Stimulated activated CD8-positive, alpha-beta memory T cell treated with anti-CD3 and anti-CD28 coated beads, Interleukin-12 subunit alpha, Interleukin-12 subunit beta, amount 100 ng/mL, for 24 hours (primary cell): ENCODE measurements around the gene TTYH3.
"Not testable (repeated sequence)": the region's sequence is repeated elsewhere in the genome, so short reads cannot be mapped to it uniquely, and the experiment has no call there.

Experiments
- DNase-seq: peaks from one replicate; pipeline ENCODE4 v3.0.0-alpha.2; 2020; ENCODE audit errors: extremely low read depth

Gene TTYH3

DNA sequence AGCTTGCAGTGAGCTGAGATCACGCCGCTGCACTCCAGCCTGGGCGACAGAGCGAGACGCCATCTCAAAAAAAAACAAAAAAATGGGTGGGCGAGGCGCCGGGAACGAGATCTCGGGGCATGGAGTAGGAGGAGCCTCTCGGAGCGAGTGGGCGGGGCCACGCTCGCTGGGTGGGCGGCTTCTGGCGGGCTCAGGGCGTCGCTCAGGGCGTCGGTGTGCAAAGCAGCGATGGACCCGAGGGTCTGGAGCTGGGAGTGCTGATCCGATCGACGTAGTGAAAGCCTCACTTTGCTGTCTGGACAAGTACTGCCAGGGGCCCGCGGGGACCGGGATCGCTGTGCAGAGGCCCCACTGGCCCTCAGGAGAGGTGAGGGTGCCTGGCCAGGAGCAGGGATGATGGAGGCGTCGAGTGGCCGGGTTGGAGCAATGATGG, 33.6 kb downstream of the TTYH3 start:
- DNase-seq, result no peak

DNA sequence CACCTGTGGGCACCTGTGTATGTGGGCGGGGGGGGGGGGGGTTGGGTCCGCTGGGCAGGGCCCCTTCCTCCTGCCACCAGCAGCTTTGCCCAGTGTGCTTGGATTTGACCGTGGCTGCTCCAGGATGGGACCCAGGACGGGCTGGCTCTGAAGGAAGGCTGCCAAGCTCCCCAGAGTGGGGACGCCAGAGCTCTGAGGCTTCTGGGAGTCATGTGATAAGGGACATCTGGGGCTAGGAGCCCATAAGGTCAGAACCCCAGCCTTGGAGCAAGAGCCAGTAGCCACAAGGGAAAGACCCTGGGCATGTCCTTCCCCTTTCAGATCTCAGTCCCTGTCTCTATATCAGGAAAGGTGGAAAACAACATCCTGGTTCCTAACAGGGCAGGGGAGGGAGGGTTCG, 34.4 kb downstream of the TTYH3 start:
- DNase-seq, result no peak

DNA sequence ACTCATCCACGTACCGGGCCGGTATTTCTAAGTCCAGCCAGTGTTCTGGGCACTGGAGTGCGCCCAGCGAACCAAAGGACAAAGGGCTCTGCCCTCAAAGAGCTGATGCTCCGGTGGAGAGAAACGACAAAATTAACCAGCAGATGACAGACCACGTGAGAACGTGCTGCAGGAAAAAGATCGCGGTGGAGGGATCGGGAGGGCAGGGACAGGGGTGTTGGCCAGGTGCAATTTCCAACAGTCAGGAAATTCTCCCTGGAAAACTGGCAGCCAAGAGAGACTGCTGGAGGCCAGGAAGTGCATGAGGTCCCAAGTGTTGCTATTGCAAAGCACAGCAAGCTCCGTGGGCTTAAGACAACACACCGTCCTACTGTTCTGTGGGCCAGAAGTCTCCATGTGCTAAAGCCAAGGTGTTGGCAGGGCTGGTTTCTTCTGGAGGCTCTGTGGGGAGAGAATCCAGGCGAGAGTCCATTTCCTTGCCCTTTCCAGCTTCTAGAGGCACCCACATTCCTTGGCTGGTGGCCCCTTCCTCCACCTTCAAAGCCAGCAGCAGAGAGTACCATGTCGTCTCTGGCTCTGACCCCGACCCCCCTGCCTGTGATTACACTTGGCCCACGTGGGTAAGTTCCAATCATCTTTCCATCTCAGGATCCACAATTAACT, 34.9 kb downstream of the TTYH3 start:
- no peak for DNase-seq

DNA sequence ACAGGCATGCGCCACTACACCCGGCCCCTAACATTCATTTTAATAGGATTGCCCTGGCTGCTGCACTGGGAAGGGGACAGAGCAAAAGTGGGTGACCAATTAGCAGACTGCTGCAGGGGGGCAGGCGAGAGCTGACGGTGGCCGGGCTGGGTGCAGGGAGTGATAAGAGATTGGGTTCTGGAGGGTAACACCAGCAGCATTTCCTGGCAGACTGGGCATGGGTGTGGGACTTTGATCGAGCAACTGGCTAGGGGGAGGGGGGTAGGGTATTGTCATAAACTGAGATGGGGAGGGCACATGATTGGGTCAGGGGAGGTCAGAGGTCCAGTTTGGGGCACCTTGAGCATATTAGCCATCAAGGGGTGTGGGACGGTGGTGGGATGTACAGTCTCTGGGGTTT, 36.1 kb downstream of the TTYH3 start:
- no peak for DNase-seq

DNA sequence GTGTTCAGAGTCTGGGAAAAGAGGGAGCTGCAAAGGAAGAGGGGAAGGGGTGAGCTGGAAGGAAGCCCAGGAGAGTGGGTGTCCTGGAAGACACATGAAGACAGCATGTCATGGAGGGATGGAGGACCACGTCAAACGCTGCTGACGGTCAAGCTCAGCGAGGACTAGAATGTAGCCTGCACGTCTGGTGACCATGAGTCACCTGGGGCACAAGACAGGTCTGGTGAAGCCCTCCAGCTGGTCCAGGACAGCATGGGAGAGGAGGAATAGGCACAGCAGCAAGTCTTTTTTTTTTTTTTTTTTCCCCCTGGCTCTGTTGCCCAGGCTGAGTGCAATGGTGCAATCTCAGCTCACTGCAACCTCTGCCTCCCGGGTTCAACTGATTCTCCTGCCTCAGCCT, 36.6 kb downstream of the TTYH3 start:
- DNase-seq, result no peak

DNA sequence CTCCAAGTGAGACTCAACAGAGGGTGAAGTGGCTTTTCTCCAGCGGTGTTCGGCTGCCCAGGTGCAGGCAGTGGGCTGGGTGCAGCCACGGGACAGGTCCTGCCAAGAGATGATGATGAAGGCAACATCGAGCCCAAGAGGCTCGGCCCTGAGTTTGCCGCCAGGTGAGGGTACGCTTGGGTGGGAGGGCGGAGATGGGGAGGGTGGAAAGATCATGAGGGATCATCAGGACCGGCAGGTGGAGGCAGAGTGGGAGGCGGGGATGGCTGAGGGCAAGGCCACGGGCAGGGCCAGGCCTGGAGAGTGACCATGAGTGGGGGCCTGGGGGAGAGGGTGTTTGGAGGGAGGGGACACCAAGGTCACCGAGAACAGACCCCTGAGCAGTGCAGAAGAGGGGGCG, 38.4 kb downstream of the TTYH3 start:
- no peak for DNase-seq

DNA sequence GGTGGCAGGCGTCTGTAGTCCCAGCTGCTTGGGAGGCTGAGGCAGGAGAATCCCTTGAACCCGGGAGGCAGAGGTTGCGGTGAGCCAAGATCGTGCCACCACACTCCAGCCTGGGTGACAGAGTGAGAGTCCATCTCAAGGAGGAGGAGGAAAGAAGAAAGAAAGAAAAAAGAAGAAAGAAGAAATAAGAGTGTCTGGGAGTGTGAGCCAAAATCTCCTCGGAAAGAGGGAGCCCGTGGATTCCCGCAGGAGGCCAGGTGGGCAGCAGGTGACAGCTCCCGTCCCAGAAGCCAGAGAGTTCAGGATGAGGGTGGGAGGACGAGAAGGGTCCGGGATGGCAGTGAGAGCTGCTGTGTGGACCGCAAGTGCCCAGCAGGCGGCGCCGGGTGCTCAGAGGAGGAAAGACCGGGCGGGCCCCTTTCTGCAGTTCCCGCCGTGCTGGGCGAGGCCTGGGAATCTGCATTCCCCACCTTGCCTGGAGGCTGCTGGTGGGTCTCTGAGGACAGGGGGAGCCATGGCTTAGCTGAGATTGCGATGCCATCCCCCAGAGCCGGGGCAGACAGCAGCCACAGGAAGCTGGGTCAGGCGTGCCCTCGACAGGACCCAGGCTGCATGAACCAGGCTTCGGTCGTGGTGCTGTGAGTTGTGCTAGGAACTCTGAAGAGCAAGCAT, 39.1 kb downstream of the TTYH3 start:
- DNase-seq, result peak; percentile 20

DNA sequence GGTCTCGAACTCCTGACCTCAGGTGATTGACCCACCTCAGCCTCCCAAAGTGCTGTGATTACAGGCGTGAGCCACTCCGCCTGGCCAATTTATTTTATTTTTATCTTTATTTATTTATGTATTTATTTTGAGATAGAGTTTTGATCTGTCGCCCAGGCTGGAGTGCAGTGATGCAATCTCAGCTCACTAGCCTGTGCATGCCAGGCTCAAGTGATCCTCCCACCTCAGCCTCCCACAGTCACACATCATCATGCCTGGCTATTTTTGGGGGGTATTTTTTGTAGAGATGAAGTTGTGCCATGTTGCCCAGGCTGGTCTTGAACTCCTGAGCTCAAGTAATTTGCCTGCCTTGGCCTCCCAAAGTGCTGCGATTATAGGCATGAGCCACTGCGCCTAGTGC, 41.4 kb downstream of the TTYH3 start:
- not testable (repeated sequence) for DNase-seq

DNA sequence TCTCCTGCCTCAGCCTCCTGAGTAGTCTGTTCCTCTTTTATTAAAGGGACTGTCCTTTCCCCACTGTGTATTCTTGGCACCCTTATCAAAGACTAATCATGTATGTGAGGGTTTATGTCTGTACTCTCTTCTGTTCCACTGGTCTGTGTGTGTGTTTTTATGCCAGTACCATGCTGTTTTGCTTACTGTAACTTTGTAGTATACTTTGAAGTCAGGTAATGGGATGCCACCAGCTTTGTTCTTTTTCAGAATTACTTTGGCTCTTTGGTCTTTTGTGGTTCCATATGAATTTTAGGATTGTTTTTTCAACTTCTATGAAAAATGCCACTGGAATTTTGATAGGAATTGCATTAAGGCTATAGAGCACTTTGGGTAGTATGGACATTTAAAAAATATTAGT, 42.1 kb downstream of the TTYH3 start:
- DNase-seq, result no peak

DNA sequence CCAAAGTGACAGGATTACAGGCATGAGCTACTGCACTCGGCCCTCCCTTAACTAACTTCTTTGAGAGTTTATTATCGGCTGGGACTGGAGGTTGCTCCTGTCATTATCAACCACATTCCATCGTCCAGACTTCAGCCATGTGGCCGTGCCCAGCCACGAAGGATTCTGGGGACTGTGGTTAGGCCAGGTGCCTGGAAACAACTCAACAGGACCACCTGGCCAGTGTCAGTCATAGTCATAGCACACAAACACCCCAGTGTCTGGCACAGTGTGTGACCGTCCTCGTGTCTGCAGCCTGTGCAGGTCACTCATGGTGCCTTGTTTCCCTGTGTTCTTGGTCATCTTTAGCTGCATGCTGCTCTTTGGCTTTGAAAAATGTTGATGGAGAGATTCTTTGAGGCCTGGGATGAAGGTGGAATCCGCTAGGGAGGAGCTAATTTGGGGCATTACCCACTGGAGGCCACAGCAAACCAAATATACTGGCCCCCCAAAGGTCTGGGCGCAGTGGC, 43.5 kb downstream of the TTYH3 start:
- no peak for DNase-seq

DNA sequence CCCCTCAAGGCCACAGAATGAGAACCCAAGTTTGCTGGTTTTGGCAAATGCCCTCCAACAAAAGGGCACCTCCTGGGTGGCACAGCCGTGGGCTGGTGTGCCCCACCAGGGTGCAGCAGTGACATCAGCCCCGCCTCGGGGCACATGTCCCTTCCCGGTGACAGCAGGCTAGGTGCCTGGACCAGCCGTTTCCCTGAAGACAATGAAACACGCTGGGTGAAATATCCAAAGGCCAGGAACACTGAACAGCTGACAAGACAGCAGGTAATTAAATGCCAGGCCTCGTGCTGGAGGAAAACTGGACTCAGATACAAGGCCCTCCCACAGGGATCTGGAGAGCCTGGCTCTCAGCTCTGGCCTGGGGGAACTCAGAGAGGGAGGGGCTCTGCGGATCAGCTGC, 44.8 kb downstream of the TTYH3 start:
- not testable (repeated sequence) for DNase-seq

DNA sequence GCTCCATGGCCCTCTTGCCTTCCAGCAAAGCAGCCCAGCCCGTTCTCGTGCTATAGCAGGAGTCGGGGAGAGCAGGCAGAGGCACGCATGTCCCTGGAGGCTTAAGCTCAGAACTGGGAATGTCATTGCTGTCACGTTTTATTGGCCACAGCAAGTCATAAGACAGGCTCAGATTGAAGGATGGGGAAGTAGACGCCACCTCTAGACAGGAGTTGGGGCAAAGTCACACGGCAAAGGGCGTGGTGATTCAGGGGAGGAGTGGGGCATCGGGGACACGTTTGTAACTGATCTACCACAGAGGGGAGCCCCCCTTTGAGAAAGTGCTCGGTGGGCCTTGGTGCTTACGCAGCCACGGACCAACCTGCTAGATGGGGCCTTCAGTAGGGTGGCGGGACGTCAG, 46.7 kb downstream of the TTYH3 start:
- DNase-seq, result not testable (repeated sequence)

DNA sequence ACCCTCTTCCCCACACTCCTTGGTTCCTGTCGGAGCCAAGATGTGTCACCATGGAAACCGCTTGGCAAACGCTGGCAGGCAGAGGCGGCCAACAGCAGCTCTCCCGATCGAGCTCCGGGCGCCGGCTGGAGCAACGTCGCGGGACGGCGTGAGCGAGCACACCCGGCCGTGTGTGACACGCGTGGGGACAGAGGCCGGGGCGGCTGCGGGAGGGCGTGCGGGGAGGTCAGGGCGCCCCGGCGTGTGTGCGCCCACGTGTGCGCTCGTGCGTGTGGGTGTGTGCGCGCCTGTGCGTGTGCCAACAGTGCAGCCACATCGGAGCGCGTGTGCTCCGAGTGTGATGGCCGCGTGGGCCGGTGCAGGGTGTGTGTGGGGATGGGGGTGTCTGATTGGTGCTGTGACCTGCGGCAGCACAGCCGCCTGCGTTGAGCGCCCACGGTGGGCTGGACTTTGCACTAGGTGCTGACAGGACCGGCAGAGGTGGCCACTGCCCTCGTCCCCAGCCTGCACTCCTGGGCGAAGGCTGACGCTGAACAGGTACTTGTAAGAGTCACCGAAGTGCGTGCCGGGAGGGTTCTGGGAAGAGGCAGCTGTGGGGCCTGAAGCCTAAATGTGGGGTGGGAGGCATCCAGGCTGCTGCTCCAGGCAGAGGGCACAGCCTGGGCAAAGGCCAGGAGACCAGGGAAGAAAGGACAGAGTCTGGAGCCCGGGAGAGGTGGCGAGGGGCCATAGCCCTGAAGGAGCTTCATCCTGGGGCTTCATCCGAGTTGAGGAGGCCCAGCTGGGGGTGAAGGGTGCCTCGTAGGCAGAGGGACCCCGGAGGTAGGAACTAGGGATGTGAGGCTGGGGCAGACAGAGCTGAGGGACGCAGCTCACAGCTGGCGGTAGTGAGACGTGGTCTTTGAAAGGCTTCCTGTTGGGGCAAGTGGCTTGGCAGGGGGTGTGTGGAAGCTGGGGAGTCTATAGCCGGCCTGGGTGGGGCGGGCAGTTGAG, 47.6 kb downstream of the TTYH3 start:
- not testable (repeated sequence) for DNase-seq

DNA sequence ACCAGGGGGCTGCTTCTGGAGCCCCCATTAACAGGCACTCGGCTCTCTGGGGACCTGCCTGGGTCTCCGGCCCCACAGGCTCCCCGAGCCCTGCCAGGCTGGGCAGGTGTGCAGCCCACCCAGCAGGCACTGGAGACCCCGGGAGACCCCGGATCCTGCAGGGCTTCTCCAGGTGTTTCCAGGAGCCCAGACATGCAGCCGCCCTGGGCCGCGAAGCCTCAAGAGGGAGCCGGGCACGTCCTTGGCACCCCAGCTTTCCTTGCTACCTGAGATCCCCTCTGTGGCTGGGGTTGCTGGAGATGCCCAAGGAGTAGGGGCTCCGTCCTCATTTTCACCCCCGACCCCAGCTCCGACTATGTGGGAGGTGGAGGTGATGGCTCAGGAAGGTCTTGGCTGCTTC, 48.5 kb downstream of the TTYH3 start:
- no peak for DNase-seq

DNA sequence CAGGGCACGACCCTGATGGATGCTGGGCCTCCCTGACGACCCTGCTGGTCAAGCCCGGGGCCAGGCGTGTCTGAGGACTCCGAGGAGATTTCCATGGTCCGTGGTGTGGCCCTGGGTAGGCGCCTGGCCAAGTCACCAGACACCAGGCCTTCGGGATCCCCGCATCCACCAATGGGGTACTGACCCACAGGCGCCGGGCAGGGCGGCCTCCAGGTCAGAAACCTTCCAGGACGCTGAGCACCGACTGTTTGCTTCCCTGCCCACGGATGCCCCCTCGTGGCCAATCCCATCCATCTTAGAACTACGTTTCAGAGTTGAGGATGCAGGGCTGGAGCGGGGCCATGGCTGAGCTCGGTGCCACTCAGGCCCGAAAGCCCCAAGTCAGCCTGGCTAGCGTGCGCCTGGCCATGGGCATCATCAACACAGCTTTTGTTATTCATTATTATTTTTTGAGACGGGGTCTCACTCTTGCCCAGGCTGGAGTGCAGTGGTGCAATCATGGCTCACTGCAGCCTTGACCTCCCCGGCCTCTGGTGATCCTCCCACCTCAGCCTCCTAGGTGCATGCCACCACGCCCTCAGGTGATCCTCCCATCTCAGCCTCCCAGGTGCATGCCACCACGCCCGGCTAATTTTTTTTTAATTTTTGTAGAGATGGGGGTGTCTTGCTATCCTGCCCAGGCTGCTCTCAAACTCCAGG, 49.2 kb downstream of the TTYH3 start:
- DNase-seq, result no peak

DNA sequence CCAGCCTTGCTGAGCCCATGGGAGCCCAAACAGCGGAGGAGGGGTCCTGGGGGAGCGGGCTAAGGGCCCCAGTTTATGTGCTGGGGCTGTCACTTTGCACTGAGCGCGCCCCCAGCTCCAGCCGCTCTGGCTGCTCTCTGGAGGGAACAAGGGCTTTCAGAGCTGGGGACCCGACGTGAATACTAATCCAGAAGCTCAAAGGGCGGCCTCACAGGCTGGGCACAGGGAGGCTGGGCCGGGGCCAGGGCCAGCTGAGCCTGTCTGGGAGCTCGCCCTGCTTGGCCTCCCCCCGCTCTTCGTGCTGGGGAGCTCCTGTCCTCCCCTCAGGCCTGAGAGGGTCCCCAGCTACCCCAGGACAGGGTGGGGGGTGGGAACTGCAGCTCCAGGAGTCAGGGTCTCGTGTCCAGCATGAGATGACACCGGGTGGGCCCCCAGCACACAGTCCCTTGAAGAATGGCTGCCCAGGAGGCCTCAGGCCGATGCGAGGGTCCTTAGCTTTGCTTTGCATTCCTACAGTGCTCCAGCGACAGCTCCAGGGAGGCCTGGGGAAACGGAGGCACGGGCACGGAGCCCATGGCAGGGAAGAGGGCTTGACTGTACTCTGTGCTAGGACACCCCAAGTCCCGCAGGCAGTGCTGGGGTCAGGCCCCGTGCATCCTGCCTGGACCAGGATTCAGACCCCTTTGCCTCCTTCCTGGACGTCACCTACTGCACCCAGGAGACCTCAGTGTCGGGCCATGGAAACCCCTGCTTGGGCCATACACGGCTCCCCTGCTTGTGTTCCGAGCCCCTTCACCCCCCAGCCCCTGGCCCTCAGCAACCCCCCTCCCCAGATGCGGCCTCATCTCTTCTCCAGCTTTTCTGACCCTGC, 50.4 kb downstream of the TTYH3 start:
- no peak for DNase-seq

DNA sequence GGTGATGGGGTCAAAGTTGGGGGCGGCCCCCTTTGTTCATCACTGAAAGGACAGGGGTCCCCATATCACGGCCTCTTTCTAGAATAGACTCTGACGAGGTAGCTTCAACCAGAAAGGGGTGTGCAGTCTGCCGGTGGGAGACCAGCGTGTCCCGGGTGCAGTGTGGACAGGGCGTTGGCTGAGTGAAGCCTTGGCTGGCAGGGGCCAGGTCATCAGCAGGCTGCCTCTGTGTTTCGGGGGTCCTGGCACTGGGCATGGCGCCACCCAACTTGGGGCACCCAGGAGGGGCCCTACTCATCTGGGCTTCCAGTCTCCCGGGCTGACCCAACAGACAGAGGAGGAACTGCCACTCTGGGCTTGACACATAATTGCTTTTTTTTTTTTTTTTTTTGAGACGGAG, 52.7 kb downstream of the TTYH3 start:
- DNase-seq, result no peak

DNA sequence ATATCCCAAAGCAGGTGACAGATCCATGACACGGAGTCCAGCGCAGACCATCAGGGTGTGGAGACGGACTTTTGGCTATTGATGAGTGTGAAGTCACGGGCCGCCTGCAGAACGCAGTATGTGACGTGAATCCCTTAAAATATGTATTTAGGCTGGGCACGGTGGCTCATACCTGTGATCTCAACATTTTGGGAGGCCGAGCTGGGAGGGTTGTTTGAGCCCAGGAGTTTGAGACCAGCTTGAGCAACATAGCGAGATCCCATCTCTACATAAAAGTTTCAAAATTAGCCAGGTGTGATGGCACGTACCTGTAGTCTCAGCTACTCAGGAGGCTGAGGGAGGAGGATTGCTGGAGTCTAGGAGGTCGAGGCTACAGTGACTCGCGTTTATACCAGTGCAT, 54.3 kb downstream of the TTYH3 start:
- no peak for DNase-seq

DNA sequence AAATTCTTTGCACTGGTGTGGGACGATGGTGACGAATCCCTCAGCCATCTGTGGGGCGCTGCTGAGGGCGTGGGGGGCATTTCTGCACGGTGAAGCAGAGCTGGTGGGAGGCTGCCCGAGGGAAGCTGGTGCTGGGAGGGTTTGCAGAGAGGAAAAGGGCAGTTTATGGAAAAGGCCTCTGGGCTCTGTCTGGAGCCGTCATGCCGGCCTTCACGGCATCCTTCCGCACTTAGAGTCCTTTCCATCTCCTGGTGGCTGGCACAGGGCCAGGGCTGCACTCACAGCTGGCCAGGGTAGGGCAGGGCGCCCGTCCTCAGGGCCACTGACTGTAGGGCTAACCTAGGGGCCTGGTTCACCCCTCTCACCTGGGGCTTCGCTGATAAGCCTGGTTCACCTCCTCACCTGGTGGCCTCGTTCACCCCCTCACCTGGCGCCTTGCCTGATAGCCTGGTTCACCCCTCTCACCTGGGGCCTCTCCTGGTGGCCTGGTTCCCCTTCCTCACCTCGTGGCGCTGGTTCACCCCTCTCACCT, 55.6 kb downstream of the TTYH3 start:
- DNase-seq, result no peak

DNA sequence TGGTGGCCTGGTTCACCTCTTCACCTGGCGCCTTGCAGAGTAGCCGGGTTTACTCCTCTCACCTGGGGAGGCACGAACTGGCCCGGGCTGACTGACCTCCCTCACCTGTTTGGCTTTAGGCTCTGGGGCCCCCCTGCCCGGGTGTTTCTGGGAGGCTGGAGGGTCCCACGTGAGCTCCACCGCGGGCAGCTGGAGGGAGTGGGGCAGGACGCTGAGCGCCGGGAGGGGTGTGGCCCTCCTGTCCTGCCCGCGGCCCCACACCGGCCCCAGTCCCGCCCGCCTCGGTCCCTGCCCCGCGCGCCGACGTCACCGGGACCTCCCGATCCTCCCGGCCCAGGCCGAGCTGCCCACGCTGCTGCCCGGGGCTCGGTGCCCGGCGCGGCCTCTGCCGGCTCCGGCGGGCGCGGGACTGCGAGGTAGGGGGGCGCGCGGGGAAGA, 56.1 kb downstream of the TTYH3 start, which contains the start of gene AMZ1:
Gene AMZ1 (plus strand): TSS at position 322 of the 438 bp plus-strand sequence. CDS start 12,250 bp downstream, outside the sequence.
- no peak for DNase-seq
